ENCODE data around the gene PEX6.

PEX6 gene, protein sequence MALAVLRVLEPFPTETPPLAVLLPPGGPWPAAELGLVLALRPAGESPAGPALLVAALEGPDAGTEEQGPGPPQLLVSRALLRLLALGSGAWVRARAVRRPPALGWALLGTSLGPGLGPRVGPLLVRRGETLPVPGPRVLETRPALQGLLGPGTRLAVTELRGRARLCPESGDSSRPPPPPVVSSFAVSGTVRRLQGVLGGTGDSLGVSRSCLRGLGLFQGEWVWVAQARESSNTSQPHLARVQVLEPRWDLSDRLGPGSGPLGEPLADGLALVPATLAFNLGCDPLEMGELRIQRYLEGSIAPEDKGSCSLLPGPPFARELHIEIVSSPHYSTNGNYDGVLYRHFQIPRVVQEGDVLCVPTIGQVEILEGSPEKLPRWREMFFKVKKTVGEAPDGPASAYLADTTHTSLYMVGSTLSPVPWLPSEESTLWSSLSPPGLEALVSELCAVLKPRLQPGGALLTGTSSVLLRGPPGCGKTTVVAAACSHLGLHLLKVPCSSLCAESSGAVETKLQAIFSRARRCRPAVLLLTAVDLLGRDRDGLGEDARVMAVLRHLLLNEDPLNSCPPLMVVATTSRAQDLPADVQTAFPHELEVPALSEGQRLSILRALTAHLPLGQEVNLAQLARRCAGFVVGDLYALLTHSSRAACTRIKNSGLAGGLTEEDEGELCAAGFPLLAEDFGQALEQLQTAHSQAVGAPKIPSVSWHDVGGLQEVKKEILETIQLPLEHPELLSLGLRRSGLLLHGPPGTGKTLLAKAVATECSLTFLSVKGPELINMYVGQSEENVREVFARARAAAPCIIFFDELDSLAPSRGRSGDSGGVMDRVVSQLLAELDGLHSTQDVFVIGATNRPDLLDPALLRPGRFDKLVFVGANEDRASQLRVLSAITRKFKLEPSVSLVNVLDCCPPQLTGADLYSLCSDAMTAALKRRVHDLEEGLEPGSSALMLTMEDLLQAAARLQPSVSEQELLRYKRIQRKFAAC

DNA sequence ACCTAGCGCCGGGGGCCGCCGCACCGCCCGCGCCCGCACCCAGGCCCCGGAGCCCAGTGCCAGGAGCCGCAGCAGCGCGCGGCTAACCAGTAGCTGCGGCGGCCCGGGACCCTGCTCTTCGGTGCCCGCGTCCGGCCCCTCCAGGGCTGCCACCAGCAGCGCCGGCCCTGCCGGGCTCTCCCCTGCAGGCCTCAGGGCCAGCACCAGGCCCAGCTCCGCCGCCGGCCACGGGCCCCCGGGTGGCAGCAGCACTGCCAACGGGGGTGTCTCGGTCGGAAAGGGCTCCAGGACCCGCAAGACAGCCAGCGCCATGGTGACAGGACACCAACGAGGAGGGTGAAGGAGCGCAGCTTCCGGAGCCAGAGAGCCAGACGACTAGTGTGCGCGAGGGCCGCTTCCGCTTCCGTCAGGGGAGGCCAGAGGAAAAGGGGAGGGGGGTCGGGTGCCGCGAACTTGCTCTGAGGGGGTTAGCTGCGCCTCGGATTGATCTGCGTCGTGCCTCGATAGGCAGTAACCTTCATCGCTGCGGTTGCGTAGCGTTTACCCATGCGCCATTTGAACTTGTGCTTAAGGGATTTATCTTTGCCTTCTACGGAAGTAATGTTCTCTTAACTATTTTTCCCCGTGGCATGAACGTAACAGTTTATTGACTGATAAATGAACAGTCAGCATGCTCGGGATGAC lies at the start of gene PEX6:
TSS of gene PEX6 (minus strand) at position 343 of the 684 bp plus-strand sequence. CDS start at position 312, 31 bp downstream.
- Histone ChIP-seq H3K27me3 (ENCODE audit: control insufficient read depth, insufficient read depth, low read length) (no peaks in the 10 kb centered on the region), H3K9me3 (ENCODE audit: control insufficient read depth, low read length) (no peaks in the 10 kb centered on the region), H3K4me3 (ENCODE audit: low read length) (peak within 1 kb of the TSS; percentile 95), H3K9ac (ENCODE audit: low read length) (peak within 1 kb of the TSS; percentile 91), H3K36me3 (ENCODE audit: control insufficient read depth, insufficient read depth, low read length) (no peaks in the 10 kb centered on the region), H3K4me1 (ENCODE audit: control insufficient read depth, insufficient read depth, low read length) (peaks cover 32% of the 10 kb centered on the region)

DNA sequence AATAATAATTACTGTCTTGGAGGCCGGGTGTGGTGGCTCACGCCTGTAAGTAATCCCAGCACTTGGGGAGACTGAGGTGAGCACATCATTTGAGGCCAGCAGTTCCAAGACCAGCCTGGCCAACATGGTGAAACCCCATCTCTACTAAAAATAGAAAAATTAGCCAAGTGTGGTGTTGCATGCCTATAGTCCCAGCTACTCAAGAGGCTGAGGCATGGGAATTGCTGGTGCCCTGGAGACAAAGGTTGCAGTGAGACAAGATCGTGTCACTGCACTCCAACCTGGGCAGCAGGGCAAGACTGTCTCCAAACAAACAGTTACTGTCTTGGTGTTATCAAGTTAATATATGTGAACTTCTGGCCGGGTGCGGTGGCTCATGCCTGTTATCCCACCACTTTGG lies 47.4 kb upstream of the PEX6 start:
- no peaks in the 10 kb centered on the region for H3K36me3 ChIP-seq (ENCODE audit: control insufficient read depth, insufficient read depth, low read length)
- H3K4me1 ChIP-seq (ENCODE audit: control insufficient read depth, insufficient read depth, low read length) = no peaks in the 10 kb centered on the region
- no peak overlapping the region for H3K4me3 ChIP-seq (ENCODE audit: low read length)
- no peak overlapping the region for H3K9ac ChIP-seq (ENCODE audit: low read length)
- no peaks in the 10 kb centered on the region for H3K27me3 ChIP-seq (ENCODE audit: control insufficient read depth, insufficient read depth, low read length)
- H3K9me3 ChIP-seq (ENCODE audit: control insufficient read depth, low read length) = no peaks in the 10 kb centered on the region

- Histone ChIP-seq H3K36me3 (ENCODE audit: control insufficient read depth, insufficient read depth, low read length) (no peaks in the 10 kb centered on the region), H3K4me1 (ENCODE audit: control insufficient read depth, insufficient read depth, low read length) (peaks cover 8% of the 10 kb centered on the region), H3K9ac (ENCODE audit: low read length) (peak overlapping the region; percentile 10), H3K4me3 (ENCODE audit: low read length) (no peak overlapping the region), H3K27me3 (ENCODE audit: control insufficient read depth, insufficient read depth, low read length) (no peaks in the 10 kb centered on the region), H3K9me3 (ENCODE audit: control insufficient read depth, low read length) (no peaks in the 10 kb centered on the region)
These were observed 45.5 kb upstream of the PEX6 start for GRCh38 chr6:43024436-43024835.

GRCh38 chr6:43021270-43022047 lies 42.5 kb upstream of the PEX6 start, which contains the start of gene RRP36:
Gene RRP36 (plus strand): TSS chr6:43021623. CDS start chr6:43021655, 32 bp downstream.
- Histone ChIP-seq H3K4me3 (ENCODE audit: low read length) (peak within 1 kb of the TSS; percentile 66), H3K9ac (ENCODE audit: low read length) (peak within 1 kb of the TSS; percentile 76), H3K4me1 (ENCODE audit: control insufficient read depth, insufficient read depth, low read length) (peaks cover 14% of the 10 kb centered on the region), H3K9me3 (ENCODE audit: control insufficient read depth, low read length) (no peaks in the 10 kb centered on the region), H3K36me3 (ENCODE audit: control insufficient read depth, insufficient read depth, low read length) (no peaks in the 10 kb centered on the region), H3K27me3 (ENCODE audit: control insufficient read depth, insufficient read depth, low read length) (no peaks in the 10 kb centered on the region)

DNA sequence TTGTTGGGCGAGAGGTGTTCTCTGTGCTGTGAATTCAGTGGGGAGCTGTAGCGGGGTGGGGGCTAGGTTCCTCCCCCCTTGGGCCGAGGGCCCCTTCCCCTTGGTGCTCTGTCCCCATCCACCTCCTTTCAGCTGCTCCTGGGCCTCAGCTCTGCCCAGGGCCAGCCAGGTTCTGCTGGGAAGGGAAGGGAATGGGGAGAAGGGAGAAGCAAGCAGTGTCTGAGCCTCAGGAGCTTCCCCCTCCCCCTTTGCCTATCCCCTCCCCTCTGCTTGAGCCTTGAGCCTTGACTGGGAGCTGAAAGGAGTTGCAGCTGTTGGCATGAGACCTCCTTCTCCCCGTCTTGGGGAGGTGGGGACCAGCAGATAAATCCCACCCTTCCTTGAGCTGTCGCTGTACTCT lies 41.9 kb upstream of the PEX6 start:
- Histone ChIP-seq H3K27me3 (ENCODE audit: control insufficient read depth, insufficient read depth, low read length) (no peaks in the 10 kb centered on the region), H3K9ac (ENCODE audit: low read length) (peak overlapping the region; percentile 76), H3K4me3 (ENCODE audit: low read length) (peak overlapping the region; percentile 66), H3K4me1 (ENCODE audit: control insufficient read depth, insufficient read depth, low read length) (peaks cover 20% of the 10 kb centered on the region), H3K36me3 (ENCODE audit: control insufficient read depth, insufficient read depth, low read length) (no peaks in the 10 kb centered on the region), H3K9me3 (ENCODE audit: control insufficient read depth, low read length) (no peaks in the 10 kb centered on the region)

- no peaks in the 10 kb centered on the region for H3K27me3 ChIP-seq (ENCODE audit: control insufficient read depth, insufficient read depth, low read length)
- no peak overlapping the region for H3K4me3 ChIP-seq (ENCODE audit: low read length)
- H3K36me3 ChIP-seq (ENCODE audit: control insufficient read depth, insufficient read depth, low read length) = no peaks in the 10 kb centered on the region
- peaks cover 23% of the 10 kb centered on the region for H3K4me1 ChIP-seq (ENCODE audit: control insufficient read depth, insufficient read depth, low read length)
- no peaks in the 10 kb centered on the region for H3K9me3 ChIP-seq (ENCODE audit: control insufficient read depth, low read length)
- H3K9ac ChIP-seq (ENCODE audit: low read length) = no peak overlapping the region
These were observed 41.2 kb upstream of the PEX6 start for GRCh38 chr6:43020052-43020705.

DNA sequence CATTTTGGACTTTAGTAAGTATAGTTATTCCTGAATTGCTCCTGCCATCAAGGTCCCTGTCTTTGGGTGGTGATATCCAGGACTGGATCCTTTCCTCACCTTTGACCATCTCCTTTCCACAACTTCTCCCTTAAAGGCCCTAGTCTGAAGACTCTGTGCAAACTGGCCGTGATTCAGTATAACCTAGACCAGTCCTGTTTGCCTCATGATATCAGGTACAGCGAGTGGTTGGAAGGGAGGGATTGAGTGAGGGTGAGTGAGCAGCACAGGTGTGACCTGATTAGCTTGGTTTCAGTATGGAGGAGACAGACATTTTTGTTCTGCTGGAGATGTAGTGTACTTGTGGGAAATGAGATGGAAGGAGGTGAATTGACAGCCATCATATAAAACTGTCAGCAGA lies 40.2 kb upstream of the PEX6 start:
- Histone ChIP-seq H3K4me1 (ENCODE audit: control insufficient read depth, insufficient read depth, low read length) (peaks cover 29% of the 10 kb centered on the region), H3K9me3 (ENCODE audit: control insufficient read depth, low read length) (no peaks in the 10 kb centered on the region), H3K4me3 (ENCODE audit: low read length) (no peak overlapping the region), H3K36me3 (ENCODE audit: control insufficient read depth, insufficient read depth, low read length) (no peaks in the 10 kb centered on the region), H3K27me3 (ENCODE audit: control insufficient read depth, insufficient read depth, low read length) (no peaks in the 10 kb centered on the region), H3K9ac (ENCODE audit: low read length) (no peak overlapping the region)

GRCh38 chr6:43016943-43017334 lies 38.0 kb upstream of the PEX6 start:
- Histone ChIP-seq H3K9ac (ENCODE audit: low read length) (peak overlapping the region; percentile 13), H3K4me3 (ENCODE audit: low read length) (no peak overlapping the region)

DNA sequence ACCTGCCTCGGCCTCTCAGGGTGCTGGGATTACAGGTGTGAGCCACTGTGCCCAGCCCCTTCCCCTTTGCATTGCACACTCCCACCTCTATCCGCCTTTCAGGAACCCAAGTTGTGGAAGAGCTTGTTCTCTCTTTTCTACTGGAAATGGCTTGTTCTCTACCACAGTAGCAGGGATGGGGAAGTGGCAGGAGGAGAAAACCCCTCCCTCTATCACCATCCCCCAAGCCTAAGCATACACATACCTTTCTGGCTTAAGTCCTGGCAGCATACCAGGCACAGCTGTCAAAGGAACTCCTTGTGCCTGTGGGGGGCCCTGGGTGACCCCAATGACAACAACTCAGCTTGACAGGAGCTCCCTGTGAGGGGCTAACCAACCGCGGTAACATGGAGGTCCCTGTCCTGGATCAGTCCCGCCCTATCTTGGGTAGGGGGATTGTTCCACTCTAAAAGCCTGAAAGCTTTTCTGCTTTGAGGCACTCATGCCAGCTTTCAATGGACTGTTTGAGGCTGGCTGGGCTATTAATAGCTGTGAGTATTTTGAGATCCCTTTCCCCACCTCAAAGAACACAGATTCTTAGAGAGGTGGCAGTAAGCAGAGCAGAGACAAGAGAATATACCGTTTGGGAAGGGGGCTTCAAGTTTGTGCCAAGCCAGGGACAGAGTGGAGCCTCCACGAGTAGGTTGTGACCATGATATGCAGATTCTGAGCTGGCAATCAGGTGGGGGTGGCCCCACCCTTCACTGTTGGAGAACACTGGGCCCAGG lies 37.4 kb upstream of the PEX6 start:
- Histone ChIP-seq H3K4me3 (ENCODE audit: low read length) (no peak overlapping the region), H3K4me1 (ENCODE audit: control insufficient read depth, insufficient read depth, low read length) (peaks cover 44% of the 10 kb centered on the region), H3K27me3 (ENCODE audit: control insufficient read depth, insufficient read depth, low read length) (no peaks in the 10 kb centered on the region), H3K9me3 (ENCODE audit: control insufficient read depth, low read length) (no peaks in the 10 kb centered on the region), H3K9ac (ENCODE audit: low read length) (peak overlapping the region; percentile 13), H3K36me3 (ENCODE audit: control insufficient read depth, insufficient read depth, low read length) (peaks cover 10% of the 10 kb centered on the region)

More at GRCh38 chr6:43016943-43017334, 38.0 kb upstream of the PEX6 start:
- Histone ChIP-seq H3K4me1 (ENCODE audit: control insufficient read depth, insufficient read depth, low read length) (peaks cover 43% of the 10 kb centered on the region), H3K36me3 (ENCODE audit: control insufficient read depth, insufficient read depth, low read length) (peaks cover 4% of the 10 kb centered on the region), H3K27me3 (ENCODE audit: control insufficient read depth, insufficient read depth, low read length) (no peaks in the 10 kb centered on the region), H3K9me3 (ENCODE audit: control insufficient read depth, low read length) (no peaks in the 10 kb centered on the region)

GRCh38 chr6:43014434-43014909 lies 35.5 kb upstream of the PEX6 start:
- H3K9me3 ChIP-seq (ENCODE audit: control insufficient read depth, low read length) = no peaks in the 10 kb centered on the region
- no peaks in the 10 kb centered on the region for H3K27me3 ChIP-seq (ENCODE audit: control insufficient read depth, insufficient read depth, low read length)
- H3K36me3 ChIP-seq (ENCODE audit: control insufficient read depth, insufficient read depth, low read length) = peaks cover 21% of the 10 kb centered on the region
- peaks cover 36% of the 10 kb centered on the region for H3K4me1 ChIP-seq (ENCODE audit: control insufficient read depth, insufficient read depth, low read length)
- peak overlapping the region; percentile 72 for H3K4me3 ChIP-seq (ENCODE audit: low read length)
- H3K9ac ChIP-seq (ENCODE audit: low read length) = peak overlapping the region; percentile 65

Measured in mucosa of stomach (tissue), 1 donor.